ENCODE data around the gene TNNI3K.
"Not testable (repeated sequence)": the region's sequence is repeated elsewhere in the genome, so short reads cannot be mapped to it uniquely, and the experiment has no call there.

The TNNI3K gene, protein sequence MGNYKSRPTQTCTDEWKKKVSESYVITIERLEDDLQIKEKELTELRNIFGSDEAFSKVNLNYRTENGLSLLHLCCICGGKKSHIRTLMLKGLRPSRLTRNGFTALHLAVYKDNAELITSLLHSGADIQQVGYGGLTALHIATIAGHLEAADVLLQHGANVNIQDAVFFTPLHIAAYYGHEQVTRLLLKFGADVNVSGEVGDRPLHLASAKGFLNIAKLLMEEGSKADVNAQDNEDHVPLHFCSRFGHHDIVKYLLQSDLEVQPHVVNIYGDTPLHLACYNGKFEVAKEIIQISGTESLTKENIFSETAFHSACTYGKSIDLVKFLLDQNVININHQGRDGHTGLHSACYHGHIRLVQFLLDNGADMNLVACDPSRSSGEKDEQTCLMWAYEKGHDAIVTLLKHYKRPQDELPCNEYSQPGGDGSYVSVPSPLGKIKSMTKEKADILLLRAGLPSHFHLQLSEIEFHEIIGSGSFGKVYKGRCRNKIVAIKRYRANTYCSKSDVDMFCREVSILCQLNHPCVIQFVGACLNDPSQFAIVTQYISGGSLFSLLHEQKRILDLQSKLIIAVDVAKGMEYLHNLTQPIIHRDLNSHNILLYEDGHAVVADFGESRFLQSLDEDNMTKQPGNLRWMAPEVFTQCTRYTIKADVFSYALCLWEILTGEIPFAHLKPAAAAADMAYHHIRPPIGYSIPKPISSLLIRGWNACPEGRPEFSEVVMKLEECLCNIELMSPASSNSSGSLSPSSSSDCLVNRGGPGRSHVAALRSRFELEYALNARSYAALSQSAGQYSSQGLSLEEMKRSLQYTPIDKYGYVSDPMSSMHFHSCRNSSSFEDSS

GRCh38 chr1:74235153-74235552 lies at the start of gene TNNI3K:
TNNI3K (plus strand) TSS chr1:74235387; CDS start chr1:74235452, 65 bp downstream.
- no peak for DNase-seq (ENCODE audit: low read depth)

DNA sequence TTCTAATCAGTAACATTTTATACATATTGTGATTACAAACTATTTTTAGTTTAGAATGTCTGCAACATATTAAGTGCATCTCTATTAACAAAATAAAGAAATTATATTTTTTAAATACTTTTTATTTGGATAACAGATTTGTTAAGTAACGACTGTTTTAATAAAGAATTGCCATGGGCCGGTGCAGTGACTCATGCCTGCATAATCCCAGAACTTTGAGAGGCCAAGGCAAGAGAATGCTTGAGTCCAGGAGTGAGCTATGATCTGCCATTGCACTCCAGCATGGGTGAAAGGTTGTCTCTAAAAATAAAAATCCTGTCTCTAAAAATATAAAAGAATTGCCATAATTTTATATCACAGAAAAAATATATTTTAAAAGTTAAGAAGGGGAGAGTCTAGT lies 41.3 kb upstream of the TNNI3K start:
- DNase-seq (ENCODE audit: low read depth): no peak

- no peak for DNase-seq (ENCODE audit: low read depth)
Measured at GRCh38 chr1:74195339-74195738, 39.8 kb upstream of the TNNI3K start.

GRCh38 chr1:74197255-74197654 lies 37.9 kb upstream of the TNNI3K start:
- DNase-seq (ENCODE audit: low read depth): no peak

DNA sequence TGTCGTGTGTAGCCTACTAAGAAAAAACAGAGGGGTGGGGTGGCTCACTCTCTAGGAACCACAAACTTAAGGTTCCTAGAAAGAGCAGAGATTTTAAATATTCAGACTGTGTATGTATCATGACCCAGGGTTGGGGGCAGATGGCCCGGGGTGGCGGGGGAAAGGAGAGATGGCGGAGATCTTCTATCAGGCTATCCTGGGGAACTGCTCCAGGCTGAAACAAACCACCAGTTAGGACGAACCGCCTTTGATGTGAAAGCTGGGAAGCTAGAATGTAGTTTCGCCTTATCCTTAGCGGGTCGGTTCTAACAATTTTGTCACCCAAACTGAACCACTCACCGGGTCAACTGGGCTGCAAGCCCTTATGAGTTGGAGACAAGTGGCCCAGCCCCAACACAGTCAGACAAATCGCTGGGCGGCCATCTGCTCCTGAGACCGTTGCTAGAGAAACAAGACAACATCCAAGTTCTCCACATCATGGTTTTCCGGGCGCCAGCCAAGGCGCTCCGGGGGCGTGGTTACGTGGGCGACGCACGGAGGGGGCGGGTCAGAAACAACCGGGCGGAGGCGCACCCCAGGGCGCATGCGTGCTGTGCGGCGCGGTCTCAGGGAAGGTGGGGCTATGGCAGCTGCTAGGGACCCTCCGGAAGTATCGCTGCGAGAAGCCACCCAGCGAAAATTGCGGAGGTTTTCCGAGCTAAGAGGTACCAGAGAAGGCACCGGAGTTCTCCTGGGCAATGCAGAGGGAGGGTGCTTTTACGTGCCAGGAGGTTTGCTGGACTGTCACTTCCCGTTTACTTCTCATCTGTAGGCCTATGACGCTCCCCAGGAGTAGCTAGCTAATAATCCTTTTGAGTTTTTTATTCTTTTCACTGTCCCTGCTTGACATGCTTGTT lies 37.3 kb upstream of the TNNI3K start, which contains the start of the genes FPGT and LRRIQ3:
TSS of gene FPGT (plus strand) at position 586 of the 896 bp plus-strand sequence. CDS start at position 623, 37 bp downstream.
TSS of gene LRRIQ3 (minus strand) at position 520 of the 896 bp plus-strand sequence. CDS start 14,492 bp downstream, outside the sequence.
- DNase-seq (ENCODE audit: low read depth): peak; percentile 92

DNA sequence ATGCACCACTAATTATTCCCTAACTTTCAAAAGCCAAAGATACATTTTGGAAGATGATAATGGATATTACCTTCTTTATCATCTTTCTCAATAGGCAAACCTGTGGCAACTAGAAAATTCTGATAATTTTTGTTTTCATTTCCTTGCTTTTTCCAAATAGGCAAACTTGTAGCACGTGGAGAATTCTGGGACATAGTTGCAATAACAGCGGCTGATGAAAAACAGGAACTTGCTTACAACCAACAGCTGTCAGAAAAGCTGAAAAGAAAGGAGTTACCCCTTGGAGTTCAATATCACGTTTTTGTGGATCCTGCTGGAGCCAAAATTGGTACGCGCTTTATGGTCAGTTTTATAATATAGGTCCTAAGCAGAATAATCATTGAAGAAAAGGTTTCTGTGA lies 35.7 kb upstream of the TNNI3K start:
- DNase-seq (ENCODE audit: low read depth): no peak

GRCh38 chr1:74205266-74205665 lies 29.9 kb upstream of the TNNI3K start:
- no peak for DNase-seq (ENCODE audit: low read depth)

GRCh38 chr1:74215229-74215628 lies 20.0 kb upstream of the TNNI3K start:
- no peak for DNase-seq (ENCODE audit: low read depth)

- DNase-seq (ENCODE audit: low read depth): no peak
Measured at GRCh38 chr1:74222701-74223100, 12.5 kb upstream of the TNNI3K start.

DNA sequence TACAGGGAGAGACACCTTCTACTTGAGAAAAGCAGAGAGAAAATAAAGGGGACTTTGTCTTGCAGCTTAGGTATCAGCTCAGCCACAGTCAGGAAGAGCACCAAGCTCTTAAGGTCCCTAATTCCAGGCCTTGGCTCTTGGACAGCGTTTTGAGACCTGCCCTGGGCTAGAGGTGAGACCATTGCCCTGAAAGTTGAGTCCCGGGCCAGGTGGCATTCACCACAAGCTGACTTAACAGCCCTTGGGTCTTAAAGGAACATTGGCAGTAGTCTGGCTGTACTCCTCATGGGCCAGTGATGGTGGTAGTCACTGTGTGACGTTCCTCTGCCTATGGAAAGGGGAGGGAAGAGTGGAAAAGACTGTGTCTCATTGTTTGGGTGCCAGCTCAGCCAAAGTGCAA lies 11.7 kb upstream of the TNNI3K start:
- DNase-seq (ENCODE audit: low read depth): no peak

- DNase-seq (ENCODE audit: low read depth): no peak
Measured at GRCh38 chr1:74236440-74236839, 1.3 kb downstream of the TNNI3K start.

GRCh38 chr1:74237035-74237434 lies 1.8 kb downstream of the TNNI3K start:
- no peak for DNase-seq (ENCODE audit: low read depth)

- no peak for DNase-seq (ENCODE audit: low read depth)
Measured at GRCh38 chr1:74237787-74238186, 2.6 kb downstream of the TNNI3K start.

DNA sequence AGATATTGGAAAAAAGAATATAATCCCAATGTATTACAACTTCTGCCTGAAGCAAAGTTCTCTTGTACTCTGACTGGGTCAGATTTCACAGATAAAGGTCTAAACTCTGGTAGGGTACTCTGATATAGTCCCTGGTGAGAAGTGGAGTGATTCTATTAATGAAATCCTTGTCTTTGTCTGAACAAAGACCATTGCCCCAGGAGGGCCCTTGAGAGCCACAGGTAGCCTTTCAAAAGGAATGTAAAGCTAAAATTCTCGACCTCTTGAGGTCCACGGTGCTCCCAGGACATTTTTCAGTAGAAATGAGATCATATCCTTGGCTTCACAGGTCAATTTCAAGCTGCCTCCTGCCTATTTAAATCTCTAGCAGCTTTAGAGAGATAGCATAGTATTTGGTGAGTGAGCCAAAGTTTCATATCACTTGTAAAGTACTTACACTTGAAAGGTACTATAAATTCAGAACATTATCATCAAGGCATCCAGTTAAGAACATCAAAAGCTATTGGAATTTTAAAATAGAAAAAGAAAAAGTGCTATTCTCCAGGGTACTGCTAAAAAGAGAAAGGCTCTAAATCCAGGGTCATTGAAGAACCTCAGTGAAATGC lies 10.1 kb downstream of the TNNI3K start:
- no peak for DNase-seq (ENCODE audit: low read depth)

- DNase-seq (ENCODE audit: low read depth): no peak
Measured at GRCh38 chr1:74246315-74246714, 11.1 kb downstream of the TNNI3K start.

- no peak for DNase-seq (ENCODE audit: low read depth)
Measured at GRCh38 chr1:74247881-74248528, 12.8 kb downstream of the TNNI3K start.

GRCh38 chr1:74253243-74253824 lies 18.1 kb downstream of the TNNI3K start:
- not testable (repeated sequence) for DNase-seq (ENCODE audit: low read depth)

- no peak for DNase-seq (ENCODE audit: low read depth)
Measured at GRCh38 chr1:74266001-74266400, 30.8 kb downstream of the TNNI3K start.

- no peak for DNase-seq (ENCODE audit: low read depth)
Measured at GRCh38 chr1:74271503-74271902, 36.3 kb downstream of the TNNI3K start.

GRCh38 chr1:74280642-74281396 lies 45.6 kb downstream of the TNNI3K start:
- DNase-seq (ENCODE audit: low read depth): no peak
